Heart left ventricle (tissue), 13 donors: ENCODE measurements around the gene MARS1.

Experiments used
- CTCF ChIP-seq, 12 donors: fragments of 200-600 bp; sonication (generic) in 4 of 12; IDR thresholded peaks; one replicate each; pipeline versions ENCODE4 v1.5.0 to v1.8.0; 2018 to 2022; ENCODE audit warnings: antibody characterized with exemption in 12 of 12, mild to moderate bottlenecking in 5 of 12
- POLR2A ChIP-seq, 2 donors: fragments of 450-650 bp; IDR thresholded peaks; one replicate each; pipeline ENCODE4 v1.6.1; 2017; ENCODE audit warnings: antibody characterized with exemption in 2 of 2, mild to moderate bottlenecking in 2 of 2, moderate library complexity in 2 of 2
- donor health status: ischemic (EF 13 %, LVEDD 7.1; RV severe dilation, severe dysfunction).
- donor health status: DM: no; HTN: yes; CAD: no.
- donor health status: DM: no; HTN: no; CAD: no.
- donor health status: ischemic (EF 25% LVEDD 6.9; RV normal size, moderate dysfunction).
- donor health status: ischemic (EF 25% LVEDD 5.7; RV mildly dilated, moderate dysfunction).
- donor health status: ischemic (EF 35%, LVEDD 5.7; RV mildly dilated, moderate dysfunction).
- donor health status: nonischemic (EF 11% LVEDD 7.7; RV severe dilation, severe dysfunction).
- donor health status: DM: yes; HTN: yes; CAD: no.
- donor health status: PGD.
- donor health status: ischemic (EF 29% LVEDD 5.4; RV normal size, mild dysfunction).
- donor health status: nonischemic (EF 23%, LVEDD 6.1; RV moderate dilation, normal function).

GRCh38 chr12:57522011-57522886, 34.4 kb downstream of the MARS1 start, which contains the start of gene MBD6:
- TF ChIP-seq CTCF (IDR thresholded peaks at IDR 0.05) (no peak), POLR2A (IDR thresholded peaks at IDR 0.05) (no peak)
